ENCODE data around the gene RNF34.

The RNF34 gene

GRCh38 chr12:121456551-121456950 lies 56.6 kb downstream of the RNF34 start:
- TF ChIP-seq FOXM1 (IDR thresholded peaks at IDR 0.05; ENCODE audit: borderline replicate concordance, low read depth) (no peak), YY1 (IDR thresholded peaks at IDR 0.05; ENCODE audit: low read depth) (no peak), EP300 (IDR thresholded peaks at IDR 0.05; ENCODE audit: borderline replicate concordance) (no peak), REST (IDR thresholded peaks at IDR 0.05; ENCODE audit: low read depth) (no peak), CREB1 (IDR thresholded peaks at IDR 0.05; ENCODE audit: low read depth) (no peak), NFIC (IDR thresholded peaks at IDR 0.05) (no peak), TCF12 (IDR thresholded peaks at IDR 0.05; ENCODE audit: low read depth) (no peak), TEAD4 (IDR thresholded peaks at IDR 0.05) (no peak), ZBTB7A (IDR thresholded peaks at IDR 0.05; ENCODE audit: low read depth) (no peak), RAD21 (IDR thresholded peaks at IDR 0.05; ENCODE audit: low read depth) (no peak), TAF1 (IDR thresholded peaks at IDR 0.05; ENCODE audit: low read depth) (no peak), CEBPB (IDR thresholded peaks at IDR 0.05) (no peak), USF1 (IDR thresholded peaks at IDR 0.05) (no peak)

- no peak for TF ChIP-seq USF1 (IDR thresholded peaks at IDR 0.05)
- TF ChIP-seq YY1 (IDR thresholded peaks at IDR 0.05; ENCODE audit: low read depth): no peak
- TF ChIP-seq TCF12 (IDR thresholded peaks at IDR 0.05; ENCODE audit: low read depth): no peak
- no peak for TF ChIP-seq NFIC (IDR thresholded peaks at IDR 0.05)
- no peak for TF ChIP-seq RAD21 (IDR thresholded peaks at IDR 0.05; ENCODE audit: low read depth)
- TF ChIP-seq CEBPB (IDR thresholded peaks at IDR 0.05): no peak
- TF ChIP-seq TAF1 (IDR thresholded peaks at IDR 0.05; ENCODE audit: low read depth): no peak
- TF ChIP-seq EGR1 (IDR thresholded peaks at IDR 0.05): no peak
- TF ChIP-seq FOXM1 (IDR thresholded peaks at IDR 0.05; ENCODE audit: borderline replicate concordance, low read depth): no peak
- no peak for TF ChIP-seq EP300 (IDR thresholded peaks at IDR 0.05; ENCODE audit: borderline replicate concordance)
- TF ChIP-seq TEAD4 (IDR thresholded peaks at IDR 0.05): no peak
- no peak for TF ChIP-seq REST (IDR thresholded peaks at IDR 0.05; ENCODE audit: low read depth)
- no peak for TF ChIP-seq MAX (IDR thresholded peaks at IDR 0.05)
- TF ChIP-seq ZBTB7A (IDR thresholded peaks at IDR 0.05; ENCODE audit: low read depth): no peak
Measured at GRCh38 chr12:121461048-121461447, 61.1 kb downstream of the RNF34 start.

- TF ChIP-seq CREB1 (IDR thresholded peaks at IDR 0.05; ENCODE audit: low read depth) (no peak), RAD21 (IDR thresholded peaks at IDR 0.05; ENCODE audit: low read depth) (no peak), TEAD4 (IDR thresholded peaks at IDR 0.05) (no peak), EP300 (IDR thresholded peaks at IDR 0.05; ENCODE audit: borderline replicate concordance) (no peak), CEBPB (IDR thresholded peaks at IDR 0.05) (no peak), TAF1 (IDR thresholded peaks at IDR 0.05; ENCODE audit: low read depth) (no peak), YY1 (IDR thresholded peaks at IDR 0.05; ENCODE audit: low read depth) (no peak), ZBTB7A (IDR thresholded peaks at IDR 0.05; ENCODE audit: low read depth) (no peak), EGR1 (IDR thresholded peaks at IDR 0.05) (no peak), MAX (IDR thresholded peaks at IDR 0.05) (no peak), USF1 (IDR thresholded peaks at IDR 0.05) (no peak), FOXM1 (IDR thresholded peaks at IDR 0.05; ENCODE audit: borderline replicate concordance, low read depth) (no peak), REST (IDR thresholded peaks at IDR 0.05; ENCODE audit: low read depth) (no peak), NFIC (IDR thresholded peaks at IDR 0.05) (no peak), TCF12 (IDR thresholded peaks at IDR 0.05; ENCODE audit: low read depth) (no peak)
Measured at GRCh38 chr12:121464331-121464730, 64.4 kb downstream of the RNF34 start.

Measured in Ishikawa (cell line).